AG10803 (cell line): ENCODE data around the gene CTBP2.

Experiments
- DNase-seq: peaks from one replicate; pipeline ENCODE4 v3.0.0; 2010; ENCODE audit warnings: low read depth
- H3K4me3 ChIP-seq: 2 replicates; pipeline ENCODE4 v1.5.1; 2011; ENCODE audit warnings: mild to moderate bottlenecking, low read length, control low read depth
- TF ChIP-seq, protein P1 (sequence below): conservative IDR thresholded peaks from 2 replicates; pipeline ENCODE4 v1.5.1; 2011; ENCODE audit warnings: mild to moderate bottlenecking, low read length, control low read depth, inconsistent platforms

The CTBP2 gene

DNA sequence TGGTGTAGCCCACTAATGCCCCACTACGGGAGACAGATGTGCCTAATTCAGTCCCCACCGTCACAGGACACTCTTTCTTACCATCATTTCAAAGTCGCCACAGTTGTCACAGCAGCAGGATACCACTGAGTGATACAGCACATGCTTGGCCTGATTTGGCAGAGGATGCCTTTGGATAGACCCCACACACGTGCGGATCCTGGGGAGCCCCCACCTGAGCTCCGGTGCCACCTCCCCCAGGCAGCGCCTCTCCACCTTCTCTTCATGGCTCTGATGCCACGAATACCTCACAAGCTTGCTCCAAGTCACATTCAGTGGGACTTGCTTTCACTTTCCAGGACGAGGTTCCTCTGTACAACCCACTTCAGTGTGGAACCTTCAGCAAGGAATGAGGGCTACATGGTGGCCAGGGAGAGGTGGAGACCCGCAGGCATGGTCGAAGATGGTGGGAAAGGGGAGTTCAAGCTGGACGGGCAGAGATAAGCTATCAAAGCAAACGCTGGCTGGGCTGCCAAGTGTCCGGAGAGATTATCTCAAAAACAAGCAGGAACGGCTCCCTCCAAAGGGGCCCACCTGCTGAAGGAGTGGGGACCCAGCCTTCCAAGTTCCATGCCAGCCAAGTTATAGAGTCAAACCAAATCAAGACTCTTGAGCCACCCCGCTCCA, 111.0 kb downstream of the CTBP2 start:
- TF ChIP-seq, protein P1, sequence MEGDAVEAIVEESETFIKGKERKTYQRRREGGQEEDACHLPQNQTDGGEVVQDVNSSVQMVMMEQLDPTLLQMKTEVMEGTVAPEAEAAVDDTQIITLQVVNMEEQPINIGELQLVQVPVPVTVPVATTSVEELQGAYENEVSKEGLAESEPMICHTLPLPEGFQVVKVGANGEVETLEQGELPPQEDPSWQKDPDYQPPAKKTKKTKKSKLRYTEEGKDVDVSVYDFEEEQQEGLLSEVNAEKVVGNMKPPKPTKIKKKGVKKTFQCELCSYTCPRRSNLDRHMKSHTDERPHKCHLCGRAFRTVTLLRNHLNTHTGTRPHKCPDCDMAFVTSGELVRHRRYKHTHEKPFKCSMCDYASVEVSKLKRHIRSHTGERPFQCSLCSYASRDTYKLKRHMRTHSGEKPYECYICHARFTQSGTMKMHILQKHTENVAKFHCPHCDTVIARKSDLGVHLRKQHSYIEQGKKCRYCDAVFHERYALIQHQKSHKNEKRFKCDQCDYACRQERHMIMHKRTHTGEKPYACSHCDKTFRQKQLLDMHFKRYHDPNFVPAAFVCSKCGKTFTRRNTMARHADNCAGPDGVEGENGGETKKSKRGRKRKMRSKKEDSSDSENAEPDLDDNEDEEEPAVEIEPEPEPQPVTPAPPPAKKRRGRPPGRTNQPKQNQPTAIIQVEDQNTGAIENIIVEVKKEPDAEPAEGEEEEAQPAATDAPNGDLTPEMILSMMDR = no peak
- no peak for DNase-seq
- no peak overlapping the region for H3K4me3 ChIP-seq

DNA sequence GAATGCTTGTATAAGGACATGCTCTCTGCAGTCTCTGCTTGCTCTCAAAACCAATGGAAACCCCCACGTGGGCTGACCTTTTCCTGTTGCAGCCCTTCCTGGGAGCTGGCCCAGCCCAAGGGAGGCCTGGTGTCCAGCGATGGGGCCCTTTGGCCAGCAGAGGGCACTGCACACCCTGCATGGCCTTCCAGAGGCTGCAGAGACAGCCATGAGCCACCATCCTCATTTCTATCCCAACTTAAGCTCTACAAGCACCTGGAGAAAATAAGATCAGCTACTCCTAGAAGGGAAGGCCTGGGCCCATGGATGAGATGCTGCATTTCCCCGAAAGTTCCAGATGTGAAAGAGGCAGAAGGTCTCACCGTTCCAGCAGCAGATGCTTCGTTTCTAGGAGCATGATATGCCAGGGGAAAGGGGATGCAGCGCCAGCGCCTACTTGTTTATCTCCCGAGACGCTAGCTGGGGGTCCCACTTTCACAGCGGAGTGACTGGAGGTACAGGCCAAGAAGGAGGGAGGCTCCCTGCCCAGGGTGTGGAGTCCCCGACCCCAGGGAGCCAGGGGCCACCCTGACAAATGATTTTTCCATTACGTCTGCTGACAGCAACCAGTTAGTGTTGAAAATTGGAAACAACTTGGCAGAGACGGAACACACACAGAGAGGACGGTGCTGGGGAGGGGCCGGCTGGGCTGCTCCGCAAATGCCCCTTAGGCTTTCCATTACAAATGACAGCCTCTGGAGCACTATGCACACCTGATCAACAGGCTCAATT, 112.1 kb downstream of the CTBP2 start:
- no peak overlapping the region for H3K4me3 ChIP-seq
- DNase-seq = peak; percentile 81
- TF ChIP-seq, protein P1 = peak; percentile 98

DNA sequence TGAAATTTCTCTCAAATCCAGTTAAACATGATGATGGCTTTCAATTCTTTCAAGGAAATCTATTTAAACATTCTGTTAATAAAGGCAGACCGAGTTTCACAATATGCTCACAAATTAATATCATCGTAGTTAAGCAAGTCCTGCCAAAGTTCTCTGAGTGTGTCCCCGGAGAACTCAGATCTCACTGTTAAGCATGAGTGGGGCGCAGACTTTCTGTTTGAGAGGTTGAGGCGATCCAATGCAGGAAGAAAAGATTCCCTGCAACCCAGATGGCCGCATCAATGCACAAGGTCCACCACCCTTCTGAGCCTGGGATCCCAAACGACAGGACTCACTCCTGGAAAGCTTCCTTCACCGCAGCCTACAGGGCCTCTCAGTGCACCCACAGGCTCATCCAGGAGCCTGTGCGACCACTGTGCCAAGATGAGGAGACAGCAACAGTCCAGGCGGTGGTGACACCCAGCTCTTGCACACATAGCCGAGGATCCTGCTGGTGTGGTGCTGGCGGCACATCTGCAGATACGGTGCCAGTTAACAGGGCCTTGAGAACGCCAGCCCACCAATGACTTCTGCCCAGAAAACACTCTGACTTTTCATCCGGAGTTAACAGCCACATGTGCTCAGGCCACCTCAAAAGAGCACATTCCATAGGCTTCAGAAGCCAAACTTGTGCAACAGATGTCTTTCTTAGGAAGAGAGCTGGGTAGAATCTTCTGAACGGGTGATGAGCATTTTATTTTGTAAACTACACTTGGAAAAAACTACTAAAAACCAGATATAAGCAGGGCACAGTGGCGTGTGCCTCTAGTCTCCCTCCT, 116.3 kb downstream of the CTBP2 start:
- no peak overlapping the region for H3K4me3 ChIP-seq
- TF ChIP-seq, protein P1 = no peak
- DNase-seq = peak; percentile 81

DNA sequence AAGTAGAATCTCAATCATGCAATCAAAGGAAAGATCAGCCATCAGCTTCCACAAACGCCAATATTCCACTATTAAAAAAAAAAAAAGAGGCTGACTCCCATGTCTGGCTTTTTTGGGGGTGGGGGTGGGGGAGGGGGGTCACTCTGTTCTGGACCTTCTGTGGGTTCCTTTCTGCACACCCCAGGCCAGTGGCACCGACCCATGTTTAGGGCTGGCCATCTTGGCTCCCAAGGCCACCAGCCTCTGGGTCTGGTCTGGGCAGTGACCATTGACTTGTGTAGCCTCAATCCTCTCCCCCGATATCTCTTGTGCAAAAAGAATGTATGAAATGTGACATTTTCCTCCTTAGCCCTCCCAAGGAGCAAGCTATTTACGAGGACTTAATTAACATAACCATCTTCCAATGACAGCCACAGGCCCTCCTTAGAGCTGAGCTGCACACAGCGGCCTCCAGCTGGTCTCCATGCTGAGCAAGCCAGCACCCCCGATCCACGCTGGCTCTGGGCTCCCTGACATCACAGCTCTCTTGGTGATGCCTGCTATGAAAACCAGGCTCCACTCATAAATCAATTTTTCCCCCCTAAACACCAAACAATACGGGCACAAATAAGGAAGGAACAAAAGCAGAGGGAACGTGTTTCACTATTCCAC, 118.4 kb downstream of the CTBP2 start:
- TF ChIP-seq, protein P1 = no peak
- DNase-seq = peak; percentile 15
- H3K4me3 ChIP-seq = no peak overlapping the region

DNA sequence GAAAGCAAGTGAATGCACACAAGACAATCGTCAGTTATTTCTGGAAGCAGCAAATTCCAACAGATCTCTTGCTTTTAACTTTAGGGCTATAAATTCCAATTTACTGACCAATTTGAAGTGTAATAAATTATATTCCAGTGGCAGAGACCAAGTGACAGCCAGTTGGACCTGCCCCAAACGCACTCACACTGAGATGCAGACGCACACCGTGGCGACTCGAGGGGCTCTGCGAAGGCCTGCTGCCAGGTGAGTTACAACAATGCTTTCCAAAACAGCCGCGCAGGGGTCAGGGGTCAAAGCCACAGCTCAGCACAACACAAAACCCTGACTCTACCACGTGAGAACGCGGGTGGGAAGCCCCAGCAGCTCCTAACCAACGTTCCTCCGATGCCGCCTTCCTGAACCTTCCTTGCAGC, 121.0 kb downstream of the CTBP2 start:
- DNase-seq = no peak
- TF ChIP-seq, protein P1 = no peak
- no peak overlapping the region for H3K4me3 ChIP-seq

DNA sequence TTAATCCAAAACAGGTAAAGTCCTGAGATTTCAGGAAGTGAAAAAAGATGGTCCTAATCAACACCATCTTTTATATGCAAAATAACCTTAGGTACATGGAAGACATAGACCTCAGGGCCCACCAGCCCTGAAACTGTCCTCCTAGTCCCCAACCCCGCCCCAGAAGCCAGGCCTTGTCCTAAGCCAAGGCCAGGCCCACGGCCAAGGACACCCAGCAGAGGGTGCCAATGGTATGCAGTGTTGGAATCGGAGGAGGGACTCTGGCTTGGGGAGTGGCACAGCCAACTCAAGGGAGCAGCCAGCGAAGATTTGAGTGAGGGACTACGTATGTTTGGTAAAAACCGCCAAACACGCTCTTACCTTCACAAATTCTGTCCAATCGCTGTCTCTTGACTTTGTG, 121.7 kb downstream of the CTBP2 start:
- peak; percentile 28 for DNase-seq
- TF ChIP-seq, protein P1 = no peak; the same call in 1 of the 2 replicates
- no peak overlapping the region for H3K4me3 ChIP-seq
